GM12878 (cell line): ENCODE results near the gene TPM4. TPM values are rescaled to one million over a fixed set of nuclear protein-coding genes. Genes with fewer than 3 reads are reported as not detected.

ENCODE experiments used
- ATAC-seq: fragments of 200-7000 bp; cut with Tn5 transposase; 3 replicates; pipeline ENCODE4 v1.9.1; 2020; ENCODE audit warnings: mild to moderate bottlenecking, moderate library complexity
- BruUV-seq: library from RNA; stranded (reverse); fragments of 400-500 nt; replicated peaks from 2 replicates; lab custom pipeline; 2021; lab: Mats Ljungman, UMichigan
- CTCF ChIA-PET: fragments of 300-600 bp; sonication (Branson Sonifier 250); formaldehyde crosslinking; extraction: SDS; loops from one replicate; lab custom pipeline; 2021; ENCODE audit warnings: inconsistent platforms; lab: Yijun Ruan, JAX
- POLR2A ChIA-PET: fragments of 350-600 bp; formaldehyde crosslinking; extraction: SDS; loops from one replicate; lab custom pipeline; 2021; ENCODE audit warnings: inconsistent platforms; lab: Charles Lee
- RAD21 ChIA-PET: fragments of 300-600 bp; sonication (Branson Sonifier 250); formaldehyde crosslinking; loops from one replicate; lab custom pipeline; 2023; ENCODE audit warnings: antibody characterized with exemption; ENCODE audit not compliant: unreplicated experiment; lab: Charles Lee
- SMC1A ChIA-PET: fragments of 300-600 bp; sonication (Branson Sonifier 250); formaldehyde crosslinking; loops from one replicate; lab custom pipeline; 2023; ENCODE audit not compliant: unreplicated experiment, uncharacterized antibody; lab: Charles Lee
- DNase-seq: peaks from one replicate; pipeline ENCODE4 v3.0.0-alpha.2; 2011; ENCODE audit warnings: low read depth, low spot score
- FAIRE-seq: peaks from 3 replicates; lab custom pipeline; 2011; peaks lifted over from hg19 to GRCh38; lab: Jason Lieb, UNC
- H2AFZ ChIP-seq: 2 replicates; pipeline ENCODE4 v1.6.0; 2011; ENCODE audit warnings: low read depth, low read length, control low read depth; ENCODE audit not compliant: control insufficient read depth
- H3K27ac ChIP-seq: 2 replicates; pipeline ENCODE4 v1.5.1; 2011; ENCODE audit warnings: control low read depth; ENCODE audit not compliant: control insufficient read depth, insufficient read depth
- H3K27me3 ChIP-seq, 2 experiments: replicated peaks in 1 of 2; 2 replicates each; pipeline versions ENCODE4 v1.6.0 to v1.6.1; 2011; ENCODE audit warnings: low read length in 1 of 2; ENCODE audit not compliant: control insufficient read depth in 2 of 2, insufficient read depth in 2 of 2
- H3K36me3 ChIP-seq, 2 experiments: 2 replicates each; pipeline ENCODE4 v1.5.1; 2011; ENCODE audit warnings: low read length in 1 of 2; ENCODE audit not compliant: control insufficient read depth in 2 of 2, insufficient read depth in 2 of 2
- H3K4me1 ChIP-seq: 2 replicates; pipeline ENCODE4 v1.6.1; 2011; ENCODE audit warnings: mild to moderate bottlenecking, low read length, moderate library complexity, mixed read lengths; ENCODE audit not compliant: control insufficient read depth, insufficient read depth
- H3K4me2 ChIP-seq: 2 replicates; pipeline ENCODE4 v1.6.0; 2011; ENCODE audit warnings: control low read depth; ENCODE audit not compliant: control insufficient read depth, insufficient read depth
- H3K4me3 ChIP-seq: fragments of 200-600 bp; sonication (generic); 2 replicates; pipeline ENCODE4 v1.5.1; 2016
- H3K79me2 ChIP-seq: 2 replicates; pipeline ENCODE4 v1.6.0; 2011; ENCODE audit warnings: low read length; ENCODE audit not compliant: control insufficient read depth, insufficient read depth
- H3K9ac ChIP-seq: 2 replicates; pipeline ENCODE4 v1.8.0; 2011; ENCODE audit warnings: low read length, control low read depth, mixed read lengths; ENCODE audit not compliant: control insufficient read depth, insufficient read depth
- H3K9me3 ChIP-seq: replicated peaks from 3 replicates; pipeline ENCODE4 v1.5.1; 2011; ENCODE audit warnings: mild to moderate bottlenecking, low read length; ENCODE audit not compliant: control insufficient read depth, insufficient read depth
- H4K20me1 ChIP-seq: 2 replicates; pipeline ENCODE4 v1.6.0; 2011; ENCODE audit not compliant: control insufficient read depth, insufficient read depth
- BCLAF1 ChIP-seq: fragments of 450-650 bp; IDR thresholded peaks from 2 replicates; pipeline ENCODE4 v1.6.1; 2017; ENCODE audit warnings: antibody characterized with exemption, mild to moderate bottlenecking, moderate library complexity
- BRCA1 ChIP-seq: IDR thresholded peaks from 2 replicates; pipeline ENCODE4 v1.6.1; 2011; ENCODE audit warnings: low read depth, low read length, improper control_type of control experiment
- CBX5 ChIP-seq: sonication (generic); IDR thresholded peaks from 2 replicates; pipeline ENCODE4 v1.6.1; 2016; ENCODE audit warnings: low read depth, moderate library complexity, mild to moderate bottlenecking, inconsistent platforms
- CTCF ChIP-seq, 3 experiments: IDR thresholded peaks in 2 of 3; conservative IDR thresholded peaks in 1 of 3; 2 replicates each; pipeline ENCODE4 v1.5.1; 2011; ENCODE audit warnings: low read depth in 3 of 3, low read length in 3 of 3, mild to moderate bottlenecking in 3 of 3, control low read depth in 2 of 3, moderate library complexity in 2 of 3, inconsistent platforms in 1 of 3, mixed read lengths in 1 of 3; ENCODE audit not compliant: control insufficient read depth in 2 of 3, insufficient read depth in 1 of 3; ENCODE audit errors: extremely low read depth in 1 of 3
- DPF2 ChIP-seq: fragments of 450-650 bp; IDR thresholded peaks from 2 replicates; pipeline ENCODE4 v1.6.1; 2017; ENCODE audit warnings: mild to moderate bottlenecking
- IKZF1 ChIP-seq: fragments of 450-650 bp; conservative IDR thresholded peaks from 2 replicates; pipeline ENCODE4 v1.6.1; 2017; ENCODE audit warnings: antibody characterized with exemption, mild to moderate bottlenecking
- IKZF2 ChIP-seq, 2 experiments: fragments of 450-650 bp; IDR thresholded peaks; 2 replicates each; pipeline ENCODE4 v1.6.1; 2017; ENCODE audit warnings: mild to moderate bottlenecking in 2 of 2, moderate library complexity in 2 of 2
- MTA2 ChIP-seq: fragments of 450-650 bp; IDR thresholded peaks from 2 replicates; pipeline ENCODE4 v1.6.1; 2016; ENCODE audit warnings: low read depth, mild to moderate bottlenecking, moderate library complexity
- NFXL1 ChIP-seq: fragments of 450-650 bp; IDR thresholded peaks from 2 replicates; pipeline ENCODE4 v1.6.1; 2017; ENCODE audit warnings: antibody characterized with exemption, mild to moderate bottlenecking, borderline replicate concordance
- NR2C2 ChIP-seq: IDR thresholded peaks from 2 replicates; pipeline ENCODE4 v1.6.1; 2011; ENCODE audit warnings: borderline replicate concordance, low read depth; ENCODE audit not compliant: control insufficient read depth, insufficient read length
- POLR2AphosphoS2 ChIP-seq: IDR thresholded peaks from 2 replicates; pipeline ENCODE4 v1.6.1; 2011; ENCODE audit warnings: low read depth, mild to moderate bottlenecking, low read length, improper control_type of control experiment, moderate library complexity
- POU2F2 ChIP-seq: IDR thresholded peaks from 3 replicates; pipeline ENCODE4 v1.6.1; 2011; ENCODE audit warnings: low read depth, mild to moderate bottlenecking, low read length, borderline replicate concordance
- RAD21 ChIP-seq: IDR thresholded peaks from 2 replicates; pipeline ENCODE4 v1.6.1; 2011; ENCODE audit warnings: mild to moderate bottlenecking, low read depth, low read length, moderate library complexity; ENCODE audit not compliant: insufficient read depth
- RBBP5 ChIP-seq: fragments of 200-600 bp; sonication (generic); conservative IDR thresholded peaks from 2 replicates; pipeline ENCODE4 v1.6.1; 2016
- SMAD1 ChIP-seq: fragments of 450-650 bp; IDR thresholded peaks from 2 replicates; pipeline ENCODE4 v1.6.1; 2018; ENCODE audit warnings: mild to moderate bottlenecking, low read depth; ENCODE audit not compliant: partially characterized antibody
- SMARCA5 ChIP-seq: fragments of 450-650 bp; IDR thresholded peaks from 2 replicates; pipeline ENCODE4 v1.6.1; 2017; ENCODE audit warnings: mild to moderate bottlenecking
- SPI1 ChIP-seq: IDR thresholded peaks from 2 replicates; pipeline ENCODE4 v1.6.1; 2011; ENCODE audit warnings: low read depth, mild to moderate bottlenecking, low read length, moderate library complexity, borderline replicate concordance; ENCODE audit not compliant: insufficient read depth
- STAT3 ChIP-seq: IDR thresholded peaks from 2 replicates; pipeline ENCODE4 v1.6.1; 2011; ENCODE audit warnings: low read depth, low read length, improper control_type of control experiment
- SUPT20H ChIP-seq: IDR thresholded peaks from 2 replicates; pipeline ENCODE4 v1.6.1; 2011; ENCODE audit warnings: low read depth, mild to moderate bottlenecking, low read length, moderate library complexity, borderline replicate concordance; ENCODE audit not compliant: control insufficient read depth
- TCF12 ChIP-seq: IDR thresholded peaks from 2 replicates; pipeline ENCODE4 v1.6.1; 2011; ENCODE audit warnings: low read depth, mild to moderate bottlenecking, low read length
- YY1 ChIP-seq: IDR thresholded peaks from 2 replicates; pipeline ENCODE4 v1.6.1; 2011; ENCODE audit warnings: low read depth, mild to moderate bottlenecking, low read length
- WGBS: methylation state at CpG from one replicate; pipeline ENCODE4 v1.1.6; 2016; ENCODE audit warnings: low lambda C conversion rate; ENCODE audit not compliant: insufficient replicate concordance, insufficient coverage; ENCODE audit errors: missing lambda C conversion rate; 5-methylcytosine and 5-hydroxymethylcytosine counted together
- in situ Hi-C: fragments of 300-500 bp; cut with MboI; formaldehyde crosslinking; loops from 9 replicates; pipeline ENCODE4 v1.14.3; 2018; ENCODE audit warnings: mixed read lengths
- intact Hi-C: fragments of 100-400 bp; cut with micrococcal nuclease; formaldehyde crosslinking; loops from one replicate; pipeline ENCODE4 v1.14.2; 2022; ENCODE audit not compliant: unreplicated experiment
- polyA plus RNA-seq, 11 experiments: library from polyadenylated mRNA; depleted of rRNA in 4 of 11; unstranded in 6 of 11; stranded (reverse) in 5 of 11; fragments of >200 nt; fragmentation: Nextera tagmentation in 4 of 11; fragmentation: Illumina TruSeq in 1 of 11; extraction: Ambion mirVana in 4 of 11; extraction: Trizol in 1 of 11; gene quantifications; 1 replicate in 1 of 11; 2 replicates in 10 of 11; pipeline versions ENCODE4 v1.2.1 to v1.2.3, GENCODE V29; 2011 to 2016; ENCODE audit warnings: inconsistent platforms in 2 of 11, missing spikeins in 2 of 11, low read depth in 1 of 11
- total RNA-seq, 4 experiments: library from RNA; depleted of rRNA in 3 of 4; stranded (reverse); fragments of >200 nt in 3 of 4; fragmentation: Illumina TruSeq in 1 of 4; extraction: Trizol in 1 of 4; gene quantifications; 2 replicates each; pipeline versions ENCODE4 v1.2.1 to v1.2.3, GENCODE V29; 2013 to 2021

Gene TPM4
- total and polyA plus RNA-seq, 10 of the 15 experiments (the other 5 are each of a cell fraction or from before 2014, with no cell fraction given), result 183 to 620 (median 407) TPM

DNA sequence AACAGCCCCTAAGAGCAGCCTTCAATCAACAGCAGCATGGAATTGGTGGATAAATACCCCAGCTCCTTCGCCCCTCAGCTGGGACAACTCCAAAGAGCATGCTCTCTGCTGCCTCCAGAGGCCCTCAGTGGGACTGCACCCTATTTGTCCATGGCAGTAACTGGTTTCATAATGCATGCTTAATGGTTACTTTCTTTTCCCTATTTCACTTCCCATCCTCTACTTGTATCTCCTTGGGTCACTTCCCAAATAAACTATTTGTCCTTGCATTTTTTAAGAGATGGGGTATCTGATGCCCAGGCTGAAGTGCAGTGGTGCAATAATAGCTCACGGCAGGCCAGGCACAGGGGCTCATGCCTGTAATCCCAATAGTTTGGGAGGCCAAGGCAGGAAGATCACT is 13.5 kb upstream of the TPM4 start:
- SMC1A ChIA-PET, result interaction anchor here (1.4 to 1.7 kb wide), 2 partner anchors 34 to 93 kb away, joined by 3 to 5 read pairs; no protein-coding TSS in a partner anchor

More for the DNA sequence above, 13.5 kb upstream of the TPM4 start:
- intact Hi-C loops, result no loop called here
- WGBS, result 76% methylated on average over 2 of the region's 2 CpGs
- BruUV-seq, result no TSS peak
- H3K9me3 ChIP-seq, result peaks cover 2% of the 10 kb centered on the region; the same call in 2 of the 3 replicates
- POLR2A ChIA-PET, result interaction anchor here (0.6 kb wide), 1 partner anchor 11 kb away, joined by 7 read pairs; no protein-coding TSS in a partner anchor
- no peaks in the 10 kb centered on the region for H3K36me3 ChIP-seq
- H3K9ac ChIP-seq, result no peak overlapping the region
- RAD21 ChIA-PET, result interaction anchor here (1.5 to 2.4 kb wide), 2 partner anchors 21 to 118 kb away, joined by 4 to 14 read pairs; no protein-coding TSS in a partner anchor
- no peak overlapping the region for H3K4me3 ChIP-seq
- CTCF ChIA-PET, result interaction anchor here (0.6 to 5.8 kb wide), 24 partner anchors 11 to 436 kb away, joined by 3 to 45 read pairs (median 4); partner anchors contain the start of genes AP1M1, FAM32A, HSH2D and RAB8A
- H3K27me3 ChIP-seq, result no peaks in the 10 kb centered on the region
- no peak overlapping the region for H2AFZ ChIP-seq
- FAIRE-seq, result peak; percentile 97
- H3K4me1 ChIP-seq, result peaks cover 6% of the 10 kb centered on the region; the same call in 1 of the 2 replicates
- H3K4me2 ChIP-seq, result no peak overlapping the region
- TF ChIP-seq SPI1 (peak; percentile 64; the same call in 1 of the 2 replicates), BRCA1 (no peak), NR2C2 (no peak), NFXL1 (no peak), DPF2 (0 out of 2 replicates have a peak, but pooled peaks have one; percentile 15), POU2F2 (0 out of 3 replicates have a peak, but pooled peaks have one; percentile 38), MTA2 (0 out of 2 replicates have a peak, but pooled peaks have one; percentile 12), CTCF (IDR thresholded peaks at IDR 0.05 in 2 of 3, conservative IDR thresholded peaks at IDR 0.05 in 1 of 3; ENCODE audit: control insufficient read depth in 2 of 3, extremely low read depth in 1 of 3, insufficient read depth in 1 of 3, low read depth in 3 of 3, low read length in 3 of 3) (peak; percentile 60 to 95 (median 91)), STAT3 (no peak), TCF12 (0 out of 2 replicates have a peak, but pooled peaks have one; percentile 23), POLR2AphosphoS2 (no peak), SUPT20H (no peak), BCLAF1 (no peak), RAD21 (peak; percentile 25), YY1 (peak; percentile 42; the same call in 1 of the 2 replicates), SMARCA5 (peak; percentile 47; the same call in 1 of the 2 replicates), IKZF2 (IDR thresholded peaks at IDR 0.05) (peak; percentile 47 to 61), RBBP5 (no peak), CBX5 (no peak), IKZF1 (peak; percentile 56), SMAD1 (no peak)
- TF ChIP-seq, all 136 proteins: peak for 11
- no peak overlapping the region for H3K27ac ChIP-seq
- H3K79me2 ChIP-seq, result no peaks in the 10 kb centered on the region
- ATAC-seq (peak; percentile 77), DNase-seq (no peak)
- in situ Hi-C loops, result no loop called here
- no peaks in the 10 kb centered on the region for H4K20me1 ChIP-seq
